ENCODE results near the gene PLXNB1.

GRCh38 chr3:48423241-48423882 is 6.5 kb downstream of the PLXNB1 start:
- TF ChIP-seq YY1 (IDR thresholded peaks at IDR 0.05; ENCODE audit: insufficient read depth, insufficient read length): no peak
- TF ChIP-seq ZNF274 (IDR thresholded peaks at IDR 0.05; ENCODE audit: low read depth, low read length): no peak
- no peak for TF ChIP-seq SUZ12 (IDR thresholded peaks at IDR 0.05; ENCODE audit: extremely low read depth, insufficient read depth, insufficient read length)

All from NT2/D1 (cell line).